ENCODE measurements around the gene PLBD2.

DNA sequence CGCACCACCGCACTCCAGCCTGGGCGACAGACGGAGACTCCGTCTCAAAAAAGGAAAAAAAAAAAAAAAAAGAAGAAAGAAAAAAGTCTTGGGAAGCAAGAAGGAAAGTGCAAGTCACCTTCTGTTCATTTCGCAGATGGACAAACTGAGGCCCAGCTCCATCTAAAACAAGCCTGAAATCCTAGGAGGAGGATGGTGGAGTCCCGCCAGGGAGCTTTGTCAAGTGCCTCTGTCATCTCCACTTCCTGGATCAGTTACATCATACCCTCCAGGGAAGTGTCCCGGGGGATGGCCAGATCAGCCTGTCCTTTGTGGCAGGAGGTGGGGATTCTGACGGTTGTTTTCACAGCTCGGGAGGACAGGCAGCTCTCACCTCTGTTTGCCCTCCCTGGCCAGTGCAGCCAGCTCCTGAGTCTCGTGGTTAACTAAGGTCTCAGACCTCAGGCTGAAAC is 55.1 kb downstream of the PLBD2 start:
- TF ChIP-seq, protein P1, sequence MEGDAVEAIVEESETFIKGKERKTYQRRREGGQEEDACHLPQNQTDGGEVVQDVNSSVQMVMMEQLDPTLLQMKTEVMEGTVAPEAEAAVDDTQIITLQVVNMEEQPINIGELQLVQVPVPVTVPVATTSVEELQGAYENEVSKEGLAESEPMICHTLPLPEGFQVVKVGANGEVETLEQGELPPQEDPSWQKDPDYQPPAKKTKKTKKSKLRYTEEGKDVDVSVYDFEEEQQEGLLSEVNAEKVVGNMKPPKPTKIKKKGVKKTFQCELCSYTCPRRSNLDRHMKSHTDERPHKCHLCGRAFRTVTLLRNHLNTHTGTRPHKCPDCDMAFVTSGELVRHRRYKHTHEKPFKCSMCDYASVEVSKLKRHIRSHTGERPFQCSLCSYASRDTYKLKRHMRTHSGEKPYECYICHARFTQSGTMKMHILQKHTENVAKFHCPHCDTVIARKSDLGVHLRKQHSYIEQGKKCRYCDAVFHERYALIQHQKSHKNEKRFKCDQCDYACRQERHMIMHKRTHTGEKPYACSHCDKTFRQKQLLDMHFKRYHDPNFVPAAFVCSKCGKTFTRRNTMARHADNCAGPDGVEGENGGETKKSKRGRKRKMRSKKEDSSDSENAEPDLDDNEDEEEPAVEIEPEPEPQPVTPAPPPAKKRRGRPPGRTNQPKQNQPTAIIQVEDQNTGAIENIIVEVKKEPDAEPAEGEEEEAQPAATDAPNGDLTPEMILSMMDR (conservative IDR thresholded peaks at IDR 0.05), result no peak
- no peak for TF ChIP-seq EZH2 (IDR thresholded peaks at IDR 0.05; ENCODE audit: low read depth)

Data from PC-9 (cell line).